ENCODE results near the gene UQCC3.

GRCh38 chr11:62721994-62722393 is 50.5 kb downstream of the UQCC3 start:
- TF ChIP-seq CTCF (IDR thresholded peaks at IDR 0.05): no peak
- TF ChIP-seq EP300 (IDR thresholded peaks at IDR 0.05): no peak
